Medulla oblongata (tissue), 1 donor: ENCODE data around the gene SOCS1.
"Not testable (repeated sequence)": the region's sequence is repeated elsewhere in the genome, so short reads cannot be mapped to it uniquely, and the experiment has no call there.

Source experiments
- DNase-seq: peaks from one replicate; pipeline ENCODE4 v3.0.0-alpha.2; 2015; ENCODE audit errors: extremely low spot score

The SOCS1 gene

DNA sequence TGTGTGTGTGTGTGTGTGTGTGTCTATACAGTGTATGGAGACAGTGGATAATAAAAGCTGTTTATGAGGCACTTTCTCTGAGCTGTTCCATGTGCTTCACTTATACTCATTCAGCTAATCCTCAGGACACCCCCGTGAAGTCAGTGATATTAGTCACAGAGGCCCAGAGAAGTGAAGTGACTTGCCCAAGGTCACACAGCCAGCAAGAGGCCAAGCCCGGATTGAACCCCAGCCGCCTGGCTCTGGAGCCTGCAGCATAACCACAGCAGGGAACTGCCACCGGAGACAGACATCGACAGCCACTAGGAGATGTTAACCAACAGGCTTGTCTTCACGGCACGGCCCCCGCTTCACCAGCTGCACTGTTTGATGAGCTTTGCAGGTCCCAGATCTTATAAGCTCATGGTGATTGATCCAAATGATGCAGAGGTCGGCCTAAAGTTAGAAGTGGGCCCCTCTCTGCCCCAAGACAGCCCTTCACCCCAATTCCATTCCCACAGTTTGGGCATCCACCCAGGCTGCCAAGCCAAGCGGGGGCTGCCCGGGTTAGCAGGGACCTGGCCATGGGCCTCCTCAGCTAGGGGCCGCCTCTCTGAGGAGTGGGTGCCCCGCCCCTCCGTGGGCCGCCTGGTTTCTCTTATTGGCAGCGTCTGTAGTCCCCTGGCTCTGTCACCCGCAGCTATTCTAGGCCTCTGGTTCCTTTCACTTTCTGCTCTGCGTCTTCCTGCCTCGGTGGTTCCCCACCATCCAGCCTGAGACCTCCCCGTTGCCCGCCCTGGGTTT is 30.9 kb downstream of the SOCS1 start:
- DNase-seq = no peak

DNA sequence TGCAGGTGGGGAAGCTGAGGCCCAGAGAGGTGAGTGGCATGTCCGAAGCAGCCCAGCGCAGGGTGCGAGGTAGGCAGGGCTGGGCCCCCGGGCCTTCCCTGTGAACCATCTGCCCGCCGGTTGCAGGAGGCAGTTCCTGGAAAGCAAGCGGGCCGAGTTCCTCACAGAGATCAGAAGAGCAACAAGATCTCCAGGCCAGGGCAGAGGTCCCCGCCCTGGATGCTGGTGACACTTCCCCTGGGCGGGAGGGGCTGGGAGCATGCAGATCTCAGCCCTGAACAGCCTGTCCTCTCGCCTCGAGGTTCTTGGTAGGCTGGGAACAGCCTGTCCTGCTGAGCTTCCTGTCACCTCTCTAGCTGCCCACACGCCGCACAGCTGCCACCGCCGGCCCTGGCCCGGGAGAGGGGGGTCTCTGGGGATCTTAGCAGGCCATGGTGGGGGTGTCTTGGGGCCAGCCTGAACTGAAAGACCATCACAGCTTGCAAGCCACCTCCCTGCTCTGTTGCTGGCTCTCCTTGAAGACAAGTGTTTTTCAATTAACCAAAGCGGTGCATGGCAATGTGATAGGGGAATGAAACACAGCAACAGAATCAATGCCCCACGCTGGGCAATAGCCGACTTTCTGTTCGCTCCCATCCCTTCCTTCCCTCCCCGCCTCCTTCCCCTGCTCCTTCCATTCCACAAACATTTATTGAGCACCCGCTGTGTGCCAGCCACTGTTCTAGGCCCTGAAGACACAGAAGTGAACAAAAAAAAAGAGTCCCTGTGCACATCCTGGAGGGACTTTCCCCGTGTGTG is 31.7 kb downstream of the SOCS1 start:
- peak; percentile 21 for DNase-seq

DNA sequence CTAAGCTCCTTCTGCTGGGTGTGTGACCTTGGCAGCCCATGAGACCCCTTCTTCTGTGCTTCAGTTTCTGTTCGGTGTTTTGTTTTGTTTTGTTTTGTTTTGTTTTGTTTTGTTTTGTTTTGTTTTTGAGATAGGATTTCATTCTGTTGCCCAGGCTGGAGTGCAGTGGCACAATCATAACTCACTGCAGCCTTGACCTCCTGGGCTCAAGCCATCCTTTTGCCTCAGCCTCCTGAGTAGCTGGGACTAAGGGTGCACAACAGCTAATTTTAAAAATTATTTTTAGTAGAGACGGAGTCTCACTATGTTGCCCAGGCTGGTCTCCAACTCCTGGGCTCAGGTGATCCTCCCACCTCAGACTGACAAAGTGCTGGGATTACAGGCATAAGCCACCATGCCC is 35.5 kb downstream of the SOCS1 start:
- DNase-seq = not testable (repeated sequence)

DNA sequence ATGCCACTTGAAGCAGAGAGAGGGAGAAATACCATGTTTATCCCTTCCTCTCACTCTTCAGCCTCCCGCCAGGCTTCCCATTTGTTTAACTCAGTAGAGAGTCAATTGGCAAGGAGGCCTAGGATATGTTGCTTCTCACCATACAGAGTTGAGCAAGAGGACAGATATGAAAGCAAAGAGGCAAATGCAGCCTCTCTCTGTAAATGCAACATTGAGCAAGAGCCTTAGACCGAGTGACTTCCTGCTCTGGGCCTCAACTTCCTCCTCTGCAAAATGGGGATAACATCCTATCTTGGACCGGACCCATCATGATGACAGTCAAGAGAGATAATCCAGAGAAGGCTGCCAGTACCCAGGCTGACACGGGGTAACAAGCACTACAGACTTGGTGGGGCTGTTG is 36.8 kb downstream of the SOCS1 start:
- DNase-seq = no peak

- no peak for DNase-seq
Measured at GRCh38 chr16:11218604-11218962, 37.4 kb downstream of the SOCS1 start.

- no peak for DNase-seq
Measured at GRCh38 chr16:11217651-11218603, 38.1 kb downstream of the SOCS1 start.

- no peak for DNase-seq
Measured at GRCh38 chr16:11215935-11216556, 40.0 kb downstream of the SOCS1 start.

DNA sequence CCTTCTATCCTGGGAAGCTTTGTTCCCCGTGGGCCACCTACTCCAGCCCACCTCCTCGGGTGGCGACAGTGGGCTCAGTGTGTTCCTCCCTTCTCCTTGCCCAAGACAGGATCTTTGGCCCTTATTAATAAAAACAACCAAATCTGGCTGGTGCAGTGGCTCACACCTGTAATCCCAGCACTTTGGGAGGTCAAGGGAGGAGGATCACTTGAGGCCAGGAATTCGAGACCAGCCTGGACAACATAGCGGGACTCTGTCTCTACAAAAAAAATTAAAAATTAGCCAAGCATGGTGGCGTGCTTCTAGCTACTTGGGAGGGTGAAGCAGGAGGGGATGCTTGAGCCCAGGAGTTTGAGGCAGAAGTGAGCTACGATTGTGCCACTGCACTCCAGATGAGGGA is 42.2 kb downstream of the SOCS1 start:
- no peak for DNase-seq

GRCh38 chr16:11213373-11213772 is 42.6 kb downstream of the SOCS1 start:
- no peak for DNase-seq

GRCh38 chr16:11212798-11213196 is 43.2 kb downstream of the SOCS1 start:
- no peak for DNase-seq

DNA sequence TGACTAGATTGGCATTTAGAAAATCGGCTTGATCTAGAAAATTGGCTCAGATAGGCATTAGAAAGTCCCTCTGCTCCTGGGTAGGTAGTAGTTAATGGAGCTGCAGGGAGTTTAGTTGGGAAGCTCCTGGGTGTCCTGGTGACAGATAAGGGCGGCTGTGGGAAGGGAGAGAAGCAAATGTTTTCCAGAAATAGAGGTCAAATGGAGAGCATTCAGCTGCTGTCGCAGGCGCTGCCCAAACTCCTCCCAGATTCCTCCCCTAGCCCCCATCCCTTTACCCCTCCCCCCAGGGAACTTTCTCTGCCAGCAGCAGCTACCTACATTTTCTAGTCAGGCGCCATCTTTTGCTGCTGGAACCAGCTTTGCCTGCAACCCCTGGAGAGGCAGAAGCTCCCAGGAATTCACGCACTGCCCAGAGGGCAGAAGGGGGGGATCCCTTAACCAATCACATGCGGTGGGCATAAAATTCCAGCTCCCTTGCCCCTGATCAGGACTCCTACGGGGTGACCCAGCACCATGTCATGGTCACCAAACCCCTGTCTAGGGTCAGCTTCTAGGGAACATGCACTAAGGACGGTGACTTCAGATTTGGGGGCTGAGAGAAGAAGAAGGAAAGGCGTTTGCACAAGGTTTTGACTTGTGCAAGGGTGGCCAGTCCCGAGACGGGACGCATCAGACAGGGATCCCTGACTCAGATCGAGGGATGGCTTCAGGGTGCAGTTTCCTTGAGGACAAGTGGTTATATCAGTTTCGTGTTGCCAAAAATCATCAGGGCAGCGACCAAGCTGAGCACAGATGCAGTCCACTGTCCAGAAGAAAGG is 43.8 kb downstream of the SOCS1 start:
- DNase-seq = no peak

GRCh38 chr16:11211061-11211976 is 44.7 kb downstream of the SOCS1 start:
- no peak for DNase-seq

- DNase-seq = no peak
Measured at GRCh38 chr16:11210260-11210659, 45.7 kb downstream of the SOCS1 start.

GRCh38 chr16:11208916-11209665 is 46.9 kb downstream of the SOCS1 start:
- no peak for DNase-seq

DNA sequence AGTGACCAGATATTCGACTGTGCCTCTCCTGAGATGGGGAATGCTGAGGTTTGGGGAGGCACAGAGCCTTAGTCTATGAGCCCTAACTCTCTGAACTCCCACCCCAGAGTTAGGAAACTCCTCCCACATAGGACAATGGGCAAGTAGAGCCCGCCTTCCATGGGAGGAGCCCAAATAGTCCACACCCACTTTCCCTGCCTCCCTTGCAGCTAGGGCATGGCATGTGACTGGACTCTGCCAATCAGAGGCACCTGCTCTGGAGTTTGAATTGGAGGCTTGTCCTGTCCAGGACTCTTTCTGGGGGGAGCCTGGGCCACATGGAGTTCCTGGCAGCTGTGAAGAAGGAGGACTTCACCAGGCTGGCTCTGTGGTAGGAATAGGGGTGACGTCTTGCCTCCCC is 48.4 kb downstream of the SOCS1 start:
- no peak for DNase-seq

DNA sequence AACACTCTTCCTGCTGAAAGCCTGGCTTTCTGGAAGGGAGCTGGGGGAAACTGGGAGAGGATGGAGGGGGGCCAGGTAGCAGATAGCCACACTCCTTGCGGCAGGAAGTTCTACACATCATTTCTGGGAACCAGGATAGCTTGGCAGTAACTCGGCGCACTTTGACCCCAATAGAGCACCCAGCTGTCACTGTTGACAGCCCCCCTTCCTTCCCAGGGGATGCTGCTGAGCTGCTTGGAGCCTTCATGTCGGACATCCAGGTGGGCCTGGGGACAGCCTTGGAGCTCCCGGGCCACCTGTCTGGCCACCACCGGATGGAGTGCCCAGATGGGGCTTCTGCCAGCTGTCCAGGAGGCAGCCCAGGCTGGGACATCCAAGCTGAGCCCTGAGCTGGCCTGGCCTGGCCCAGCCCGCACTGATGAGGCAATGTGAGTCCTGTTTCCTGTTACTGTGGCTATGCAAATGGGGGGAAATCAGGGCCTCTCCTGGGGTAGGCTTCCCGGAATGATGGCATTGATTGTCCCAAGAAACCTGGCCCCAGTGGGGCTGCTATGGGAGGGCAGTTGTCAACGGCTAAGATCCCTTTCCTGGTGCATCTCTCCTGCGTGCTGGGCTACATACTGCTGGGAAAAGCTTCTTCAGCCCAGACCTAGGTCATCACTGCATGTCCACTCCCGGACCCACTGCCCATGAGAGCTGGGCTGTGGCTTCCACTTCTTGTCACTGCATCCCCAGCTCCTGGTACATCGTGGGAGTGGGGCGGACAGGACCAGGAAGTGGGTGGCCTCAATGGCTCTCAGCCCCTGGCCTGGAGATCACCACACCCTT is 50.0 kb downstream of the SOCS1 start:
- DNase-seq = no peak

DNA sequence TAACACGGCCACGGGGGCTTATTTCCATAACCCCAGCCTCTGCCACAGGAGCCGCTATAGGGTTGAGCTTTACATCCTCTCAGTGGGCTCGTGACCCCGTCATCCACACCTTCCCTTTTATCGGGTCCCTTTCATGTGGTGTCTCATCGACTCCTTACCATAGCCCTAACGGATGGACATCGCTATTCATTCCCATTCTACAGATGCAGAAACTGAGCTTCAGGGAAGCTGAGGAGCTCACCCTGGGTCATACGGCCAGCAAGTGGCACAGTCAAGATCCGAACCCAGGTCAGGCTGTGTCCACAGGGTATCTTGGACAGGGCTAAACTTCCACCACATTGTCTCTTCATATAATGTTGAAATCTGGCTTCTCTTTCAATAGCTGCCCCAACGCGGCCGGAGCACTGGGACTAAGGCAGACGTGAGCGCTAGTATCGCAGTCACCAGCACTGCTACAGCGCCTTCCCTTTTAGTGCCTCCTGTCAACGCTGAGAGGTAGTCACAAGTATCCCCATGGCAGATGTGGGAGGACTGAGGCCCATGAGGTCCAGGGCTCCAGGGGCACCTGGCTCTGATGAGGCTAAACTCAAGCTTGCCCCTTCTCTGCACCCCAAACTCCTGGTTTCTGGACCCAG is 50.8 kb downstream of the SOCS1 start:
- no peak for DNase-seq
